HG03025 (cell line): ENCODE data around the gene TMEM132D.

Experiments
- ATAC-seq: cut with Tn5 transposase; IDR thresholded peaks from one replicate; pipeline ENCODE4 v1.9.1; 2021; ENCODE audit warnings: mild to moderate bottlenecking, moderate library complexity; ENCODE audit not compliant: unreplicated experiment, low FRiP score

TMEM132D gene

GRCh38 chr12:129753586-129753985 is 150.2 kb downstream of the TMEM132D start:
- ATAC-seq: no peak

- no peak for ATAC-seq
These were observed 153.4 kb downstream of the TMEM132D start for GRCh38 chr12:129750421-129750820.

DNA sequence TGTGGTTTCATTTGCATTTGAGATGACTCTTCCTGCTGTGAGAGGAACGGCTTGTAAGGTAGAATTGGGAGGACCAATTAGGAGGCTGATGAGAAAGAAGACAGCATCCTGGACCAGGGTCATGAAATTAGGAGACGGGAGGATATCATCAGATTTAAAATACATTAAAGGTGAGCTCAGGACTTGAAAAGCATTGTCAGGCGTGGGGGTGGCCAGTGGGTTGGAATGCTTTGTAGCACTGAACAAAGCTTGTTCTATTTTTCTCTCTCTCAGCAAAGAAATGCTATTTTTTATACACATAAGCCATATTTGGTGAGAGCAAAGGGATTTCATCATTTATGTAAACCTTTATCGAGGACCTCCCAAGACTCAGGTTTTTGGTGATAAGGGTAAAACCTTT is 157.5 kb downstream of the TMEM132D start:
- ATAC-seq: no peak

DNA sequence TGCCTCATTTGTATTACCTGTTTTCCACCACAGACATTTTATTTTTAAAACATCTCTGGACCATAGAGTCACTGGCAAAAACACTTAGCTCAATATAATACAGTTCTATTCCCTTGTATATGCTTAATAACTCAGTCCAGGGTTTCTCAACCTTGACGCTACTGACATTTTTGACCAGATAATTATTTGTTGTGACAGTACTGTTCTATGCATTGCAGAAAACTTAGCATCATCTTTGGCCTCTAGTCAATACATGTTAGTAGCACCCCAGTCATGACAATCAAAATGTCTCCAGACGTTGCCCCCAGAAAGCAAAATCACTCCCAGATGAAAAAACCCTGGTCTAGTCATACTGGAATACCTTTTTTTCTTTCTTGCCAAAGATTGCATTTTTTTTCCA is 174.7 kb downstream of the TMEM132D start:
- ATAC-seq: no peak

GRCh38 chr12:129727100-129727499 is 176.7 kb downstream of the TMEM132D start:
- no peak for ATAC-seq

GRCh38 chr12:129723260-129723659 is 180.6 kb downstream of the TMEM132D start:
- no peak for ATAC-seq

- ATAC-seq: no peak
These were observed 183.2 kb downstream of the TMEM132D start for GRCh38 chr12:129720618-129721017.

DNA sequence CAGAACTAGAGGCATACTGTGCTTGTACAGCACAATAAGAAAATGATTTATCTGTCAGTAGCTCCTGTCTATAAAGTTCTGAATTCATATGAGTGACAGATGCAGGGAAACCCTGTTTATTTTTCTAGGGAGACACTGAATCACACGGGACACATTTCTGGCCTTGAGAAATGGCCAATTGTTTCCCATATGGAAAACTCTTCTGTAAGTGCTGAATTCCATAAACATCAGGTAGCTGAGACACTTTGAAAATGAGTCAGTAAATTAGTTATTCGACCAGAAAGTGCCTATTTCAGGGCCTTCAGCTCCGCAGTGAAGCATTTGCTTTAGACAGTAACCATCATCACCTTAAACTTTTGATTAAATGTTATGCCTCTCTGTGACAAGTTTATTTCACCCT is 184.4 kb downstream of the TMEM132D start:
- no peak for ATAC-seq

- ATAC-seq: no peak
These were observed 186.4 kb downstream of the TMEM132D start for GRCh38 chr12:129717438-129717837.

- ATAC-seq: no peak
These were observed 187.0 kb downstream of the TMEM132D start for GRCh38 chr12:129716825-129717224.

- ATAC-seq: no peak
These were observed 197.1 kb downstream of the TMEM132D start for GRCh38 chr12:129706716-129707115.

- ATAC-seq: no peak
These were observed 199.5 kb downstream of the TMEM132D start for GRCh38 chr12:129704232-129704830.

DNA sequence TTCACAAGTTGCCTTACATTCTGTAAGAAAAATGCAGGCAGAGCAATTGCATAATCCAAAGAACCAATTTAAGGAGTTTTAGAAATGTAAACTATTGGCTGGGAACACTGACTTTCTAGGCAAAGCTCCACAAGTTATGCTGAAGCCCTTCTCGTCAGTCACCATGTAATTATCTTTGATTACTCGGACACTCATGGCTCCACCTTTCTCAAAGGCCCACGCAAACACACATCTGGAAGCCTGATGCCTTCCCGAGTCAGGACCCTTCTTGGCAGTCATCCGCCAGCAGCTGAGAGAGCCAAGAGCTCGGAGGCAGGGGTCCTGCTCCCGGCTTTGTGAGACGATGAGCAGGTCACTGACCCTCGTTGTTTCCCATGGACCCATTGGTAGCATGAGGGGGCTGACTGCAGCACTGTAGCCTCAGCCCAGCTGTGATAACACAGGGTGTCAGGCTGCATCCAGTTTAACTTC is 202.2 kb downstream of the TMEM132D start:
- ATAC-seq: no peak

GRCh38 chr12:129700036-129700435 is 203.8 kb downstream of the TMEM132D start:
- ATAC-seq: no peak

- no peak for ATAC-seq
These were observed 206.9 kb downstream of the TMEM132D start for GRCh38 chr12:129696926-129697325.

- no peak for ATAC-seq
These were observed 207.4 kb downstream of the TMEM132D start for GRCh38 chr12:129696405-129696804.

DNA sequence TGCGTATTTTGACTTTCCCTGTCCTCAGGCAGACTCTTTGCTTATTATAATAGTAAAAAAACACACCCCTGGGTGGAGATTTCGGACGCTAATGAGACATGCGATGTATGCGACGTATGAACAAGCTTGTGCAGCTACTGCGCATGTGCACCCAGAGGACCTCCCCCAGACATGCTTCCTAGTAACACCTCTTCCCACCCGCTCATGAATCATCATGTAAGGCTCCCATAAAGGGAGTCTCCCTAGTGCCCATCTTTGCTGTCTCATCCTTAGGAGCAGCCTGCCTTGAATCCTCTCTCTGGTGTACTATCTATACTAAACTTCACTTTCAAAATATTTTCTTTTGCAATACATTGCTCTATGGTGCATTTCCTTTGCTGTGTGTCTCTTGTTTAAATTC is 210.1 kb downstream of the TMEM132D start:
- no peak for ATAC-seq

DNA sequence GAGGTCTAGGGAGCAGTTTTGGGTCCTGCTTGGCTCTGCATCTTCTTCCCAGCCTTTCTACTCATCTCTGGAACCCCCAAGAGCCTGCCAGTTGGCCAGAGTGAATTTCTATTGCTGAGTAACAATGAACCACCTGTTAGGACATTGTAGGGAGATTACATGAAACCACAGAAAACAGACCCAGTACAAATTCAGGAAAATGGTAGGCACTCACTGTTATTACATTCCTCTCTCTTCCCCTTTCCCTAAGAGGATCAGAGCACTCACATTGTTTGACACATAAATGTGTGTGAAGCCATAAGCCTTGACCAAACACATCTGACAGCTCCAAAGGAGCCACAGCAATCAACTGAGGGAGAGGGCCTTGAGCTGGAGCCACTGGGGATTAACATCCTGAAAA is 216.1 kb downstream of the TMEM132D start:
- no peak for ATAC-seq

DNA sequence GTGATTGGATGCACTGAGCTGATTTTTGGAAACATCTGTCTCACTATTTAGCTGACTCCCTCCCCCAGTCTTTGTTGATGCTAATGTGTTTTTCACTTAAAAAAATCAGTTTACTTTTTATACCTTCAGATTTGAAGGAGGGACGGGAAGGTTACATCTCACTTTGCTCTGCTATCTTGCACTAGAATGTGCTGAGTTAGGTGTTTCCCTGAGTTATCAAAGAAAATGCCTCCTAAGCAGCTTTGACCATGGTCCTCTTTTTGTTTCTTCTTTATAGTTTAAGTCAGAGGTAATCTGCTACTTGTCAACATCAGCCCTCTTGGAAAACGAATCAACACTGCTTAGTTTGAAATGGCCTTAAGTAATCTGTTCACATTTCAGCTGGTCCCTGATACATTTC is 222.0 kb downstream of the TMEM132D start:
- no peak for ATAC-seq

DNA sequence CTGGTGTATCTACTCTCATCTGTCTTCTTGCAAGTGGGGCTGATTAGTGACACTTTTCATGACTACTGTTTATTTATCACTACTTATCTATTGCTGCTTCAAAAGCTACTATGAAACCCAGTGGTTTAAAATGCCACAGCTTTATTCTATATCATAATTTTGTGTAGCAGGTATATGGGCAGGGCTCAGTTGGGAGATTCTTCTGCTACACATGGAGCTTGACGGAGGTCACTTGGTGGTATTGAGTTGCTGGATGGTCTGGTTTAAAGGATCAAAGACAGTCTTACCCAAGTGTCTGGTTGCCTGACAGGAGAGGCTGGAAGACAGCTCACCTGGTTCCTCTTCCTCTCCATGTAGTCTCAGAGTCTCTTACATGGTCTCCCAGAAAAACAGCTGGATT is 222.7 kb downstream of the TMEM132D start:
- ATAC-seq: no peak

GRCh38 chr12:129676411-129676810 is 227.4 kb downstream of the TMEM132D start:
- no peak for ATAC-seq

- no peak for ATAC-seq
These were observed 227.9 kb downstream of the TMEM132D start for GRCh38 chr12:129675947-129676346.

- ATAC-seq: no peak
These were observed 228.3 kb downstream of the TMEM132D start for GRCh38 chr12:129675496-129675895.
